Psoas muscle (tissue), 8 donors: ENCODE results near the gene GTPBP3. TPM values are rescaled to one million over a fixed set of nuclear protein-coding genes. Genes with fewer than 3 reads are reported as not detected.

ENCODE experiments used
- ATAC-seq, 4 donors: fragments of 200-7000 bp; cut with Tn5 transposase; one replicate each; pipeline ENCODE4 v1.9.1; 2020; ENCODE audit warnings: moderate library complexity in 3 of 4, mild to moderate bottlenecking in 2 of 4
- DNase-seq, 2 donors: peaks; one replicate each; pipeline ENCODE4 v3.0.0-alpha.2; 2020
- H3K27ac ChIP-seq: fragments of 200-600 bp; one replicate; pipeline ENCODE4 v1.8.0; 2022
- H3K27me3 ChIP-seq, 3 donors: fragments of 200-600 bp in 1 of 3; one replicate each; pipeline versions ENCODE4 v1.6.1 to v1.8.0; 2013 to 2022; ENCODE audit warnings: low read length in 2 of 3, mild to moderate bottlenecking in 2 of 3, moderate library complexity in 1 of 3; ENCODE audit not compliant: insufficient read depth in 3 of 3
- H3K36me3 ChIP-seq, 2 donors: fragments of 200-600 bp in 1 of 2; one replicate each; pipeline versions ENCODE4 v1.6.1 to v1.8.0; 2013 to 2022; ENCODE audit warnings: low read depth in 1 of 2, mild to moderate bottlenecking in 1 of 2, moderate library complexity in 1 of 2; ENCODE audit not compliant: insufficient read depth in 1 of 2
- H3K4me1 ChIP-seq: fragments of 200-600 bp; one replicate; pipeline ENCODE4 v1.8.0; 2022
- H3K4me3 ChIP-seq: fragments of 200-600 bp; one replicate; pipeline ENCODE4 v1.8.0; 2022; ENCODE audit warnings: mild to moderate bottlenecking
- H3K9me3 ChIP-seq: fragments of 200-600 bp; one replicate; pipeline ENCODE4 v1.8.0; 2022
- CTCF ChIP-seq: fragments of 200-600 bp; IDR thresholded peaks from one replicate; pipeline ENCODE4 v1.8.0; 2022; ENCODE audit warnings: antibody characterized with exemption
- WGBS, 3 donors: extraction: QIAGEN DNeasy Blood & Tissue Kit; methylation state at CpG; one replicate each; pipeline versions ENCODE4 v1.1.6 to v1.1.7; 2013; 5-methylcytosine and 5-hydroxymethylcytosine counted together
- intact Hi-C, 2 donors: fragments of 100-400 bp; cut with DNase I; formaldehyde crosslinking; loops; one replicate each; pipeline versions ENCODE4 v1.11.0 to v1.14.2; 2022
- polyA plus RNA-seq, 3 donors: library from polyadenylated mRNA; stranded (reverse); fragments of 200-250 nt; gene quantifications; one replicate each; pipeline ENCODE4 v1.2.3, GENCODE V29; 2013
- total RNA-seq, 4 donors: library from RNA; stranded (reverse); fragmentation: NEBNext Ultra II Directional in 2 of 4; extraction: Animal tissue kit (Norgen Biotek cat#: 25700) in 2 of 4; gene quantifications; one replicate each; pipeline versions ENCODE4 v1.2.1 to v1.2.4, GENCODE V29; 2021 to 2023
- donor health status: healthy with polysubstance abuse.
- donor health status: DM: no; HTN: no; CAD: no; lungs with moderate emphysema.
- donor health status: Bipolar disorder and iron deficiency.
- donor health status: healthy.
- donor health status: DM: yes; HTN: yes; CAD: no.
- donor health status: DM: no; HTN: no; CAD: no.
- donor health status: DM: no; HTN: no; CAD: no.
- donor health status: DM: yes; HTN: yes; CAD: no.

GTPBP3 gene
- total and polyA plus RNA-seq, 7 donors, result 6.2 to 16.5 (median 10.1) TPM

DNA sequence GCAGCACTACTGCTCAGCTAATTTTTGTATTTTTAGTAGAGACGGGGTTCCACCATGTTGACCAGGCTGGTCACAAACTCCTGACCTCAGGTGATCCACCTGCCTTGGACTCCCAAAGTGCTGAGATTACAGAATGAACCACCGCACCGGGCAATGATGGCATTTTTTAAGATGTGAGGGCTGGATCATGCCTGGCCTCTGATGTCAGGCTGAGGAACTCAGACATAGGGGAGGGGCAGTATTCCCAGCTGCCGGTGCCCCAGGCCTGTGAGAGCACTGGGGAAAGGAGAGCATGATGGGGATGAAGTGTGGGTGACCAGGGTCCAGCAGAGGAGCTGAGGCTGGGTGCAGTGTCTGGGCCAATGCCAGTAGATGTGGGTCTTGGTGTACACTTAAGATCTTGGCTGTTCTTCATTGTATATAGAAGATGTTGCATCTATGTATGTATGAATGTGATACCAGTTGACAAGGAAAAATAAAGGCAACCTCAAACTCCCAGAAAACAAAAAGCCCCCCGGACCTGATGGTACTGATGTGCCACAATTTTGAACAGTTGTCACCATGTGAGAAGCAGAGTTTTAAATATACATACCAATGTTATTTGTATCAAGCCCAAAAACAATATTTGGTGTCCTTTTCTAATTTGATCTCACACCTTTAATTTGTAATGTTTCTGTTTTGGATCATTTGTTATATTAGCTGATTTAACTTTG is 43.2 kb downstream of the GTPBP3 start:
- no peaks in the 10 kb centered on the region for H3K27me3 ChIP-seq
- H3K27ac ChIP-seq, result no peak overlapping the region
- 89 to 94% (median 94%) methylated on average over 5 of the region's 5 CpGs for WGBS, 3 donors
- intact Hi-C loops, result no loop called here
- DNase-seq, result no peak
- no peak overlapping the region for H3K4me3 ChIP-seq
- no peak for ATAC-seq
- no peaks in the 10 kb centered on the region for H3K36me3 ChIP-seq
- peaks cover 34% of the 10 kb centered on the region for H3K4me1 ChIP-seq
- TF ChIP-seq CTCF, result no peak
- no peaks in the 10 kb centered on the region for H3K9me3 ChIP-seq

DNA sequence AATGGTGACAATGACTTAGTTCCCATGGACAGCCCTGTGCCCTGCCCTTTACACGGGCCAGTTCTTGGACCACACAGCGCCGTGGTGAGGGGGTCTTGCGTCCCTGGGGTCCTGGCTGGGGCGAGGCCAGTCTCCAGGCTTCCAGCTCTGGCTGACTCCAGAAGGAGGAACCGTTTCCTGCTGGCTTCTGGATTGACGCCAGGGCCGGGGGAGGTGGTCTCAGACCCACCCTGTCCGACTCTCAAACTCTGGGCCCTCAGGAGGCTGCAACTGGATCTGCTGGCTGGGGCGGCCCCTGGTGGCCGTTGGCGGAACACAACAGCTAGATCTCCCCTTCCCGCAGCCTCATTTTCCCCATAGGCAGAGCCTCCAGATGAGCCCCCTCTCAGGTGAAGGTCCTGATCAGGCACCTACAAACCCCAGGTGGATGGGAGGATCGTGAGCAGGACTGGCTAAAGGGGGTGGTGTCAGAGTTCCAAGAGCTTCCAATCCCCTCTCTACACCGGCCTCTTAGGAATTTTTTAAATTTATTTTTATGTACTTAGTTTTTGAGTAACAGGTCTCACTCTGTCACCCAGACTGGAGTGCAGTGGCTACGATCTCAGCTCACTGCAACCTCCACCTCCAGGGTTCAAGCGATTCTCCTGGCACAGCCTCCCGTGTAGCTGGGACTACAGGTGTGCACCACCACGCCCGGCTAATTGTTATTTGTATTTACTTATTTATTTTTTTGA is 48.7 kb downstream of the GTPBP3 start:
- peaks cover 11% of the 10 kb centered on the region for H3K9me3 ChIP-seq
- no peaks in the 10 kb centered on the region for H3K36me3 ChIP-seq
- peaks cover 0 to 3% (median 3%) of the 10 kb centered on the region in 3 donors for H3K27me3 ChIP-seq
- no peak overlapping the region for H3K27ac ChIP-seq
- H3K4me3 ChIP-seq, result no peak overlapping the region
- DNase-seq, result peak; percentile 66 to 82
- WGBS, 3 donors, result 32 to 34% (median 33%) methylated on average over 19 to 20 of the region's 20 CpGs
- peak; percentile 89 for TF ChIP-seq CTCF
- ATAC-seq, result peak; percentile 67 to 80 (median 72)
- peaks cover 5% of the 10 kb centered on the region for H3K4me1 ChIP-seq
- intact Hi-C loops, result loop anchor here (1.0 kb wide), 2 partner anchors 39 to 40 kb away; no protein-coding TSS in a partner anchor

DNA sequence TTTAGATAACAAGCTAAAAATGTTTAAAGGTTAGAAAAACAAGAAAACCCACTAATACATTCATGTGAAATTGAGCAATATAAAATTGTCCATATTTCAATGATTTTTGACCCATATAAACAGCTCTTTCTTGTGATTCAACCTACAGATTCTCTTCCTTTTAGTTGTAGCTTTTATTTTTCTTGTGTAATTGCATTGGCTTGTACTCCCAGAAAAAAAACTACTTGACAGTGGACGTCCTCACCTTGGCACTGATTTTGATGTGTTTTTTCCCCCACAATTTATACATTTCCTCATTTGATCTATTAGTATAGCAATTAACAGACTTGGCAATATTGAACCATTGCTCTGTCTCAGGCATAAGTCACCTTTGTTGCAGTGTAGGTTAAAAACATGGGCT is 51.9 kb downstream of the GTPBP3 start:
- no peak overlapping the region for H3K27ac ChIP-seq
- intact Hi-C loops, result no loop called here
- peaks cover 0 to 33% (median 10%) of the 10 kb centered on the region in 3 donors for H3K27me3 ChIP-seq
- TF ChIP-seq CTCF, result no peak
- H3K4me3 ChIP-seq, result no peak overlapping the region
- H3K9me3 ChIP-seq, result peaks cover 11% of the 10 kb centered on the region
- no peaks in the 10 kb centered on the region for H3K36me3 ChIP-seq
- ATAC-seq (no peak), DNase-seq (no peak)
- WGBS, 3 donors, result 22 to 33% (median 24%) methylated on average over 1 of the region's 1 CpG
- H3K4me1 ChIP-seq, result peaks cover 5% of the 10 kb centered on the region

DNA sequence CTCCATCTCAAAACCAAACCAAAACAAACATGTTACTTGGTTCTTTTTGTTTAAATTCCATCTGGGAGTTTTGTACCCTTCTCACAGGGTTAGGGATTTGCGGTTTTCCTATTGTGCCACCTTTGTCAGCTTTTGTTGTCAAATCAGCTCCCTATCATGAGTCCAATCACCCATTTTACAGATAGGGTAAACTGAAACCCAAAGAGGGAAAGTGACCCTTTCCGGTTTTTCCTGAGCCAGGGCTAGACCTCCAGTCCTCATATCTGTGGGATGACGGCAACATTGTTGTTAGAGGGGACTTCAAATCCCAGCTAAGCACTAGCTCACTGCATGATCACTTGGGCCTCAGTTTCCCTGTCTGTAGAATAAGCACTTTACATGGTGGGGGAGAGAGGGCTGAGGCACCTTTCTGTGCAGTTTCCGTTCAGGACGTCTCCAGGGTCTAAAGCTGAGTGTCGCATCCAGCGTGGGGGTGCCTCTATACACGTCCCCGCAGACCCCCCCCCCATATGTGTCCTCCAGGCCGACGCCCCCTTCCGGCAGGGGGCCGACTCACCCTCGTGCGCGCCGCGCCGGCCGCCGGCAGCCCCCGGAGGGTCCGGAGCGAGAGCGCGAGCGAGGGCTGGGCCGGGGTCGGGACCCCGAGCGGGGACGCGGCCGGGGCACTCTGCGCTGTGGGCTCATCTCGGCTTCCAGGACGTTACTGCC is 52.8 kb downstream of the GTPBP3 start:
- no peak overlapping the region for H3K27ac ChIP-seq
- no peak for TF ChIP-seq CTCF
- ATAC-seq, result peak in 1 of 4 donors; percentile 7
- peaks cover 11% of the 10 kb centered on the region for H3K9me3 ChIP-seq
- DNase-seq, result no peak
- peak overlapping the region; percentile 52 for H3K4me3 ChIP-seq
- peaks cover 5% of the 10 kb centered on the region for H3K4me1 ChIP-seq
- 7 to 23% (median 15%) methylated on average over 10 to 37 of the region's 37 CpGs for WGBS, 3 donors
- intact Hi-C loops, result no loop called here
- peaks cover 0 to 36% (median 10%) of the 10 kb centered on the region in 3 donors for H3K27me3 ChIP-seq
- no peaks in the 10 kb centered on the region for H3K36me3 ChIP-seq
